IMR-90 (cell line): ENCODE data around the gene PBX4. TPM values are rescaled to one million over a fixed set of nuclear protein-coding genes. Genes with fewer than 3 reads are reported as not detected.

Source experiments
- ATAC-seq: fragments of 200-7000 bp; cut with Tn5 transposase; 2 replicates; pipeline ENCODE4 v1.9.1; 2020; ENCODE audit warnings: low read depth, mild to moderate bottlenecking, moderate library complexity
- BruUV-seq: library from RNA; stranded (reverse); fragments of 400-500 nt; replicated peaks from 2 replicates; lab custom pipeline; 2021; lab: Mats Ljungman, UMichigan
- CTCF ChIA-PET: fragments of 300-600 bp; formaldehyde crosslinking; extraction: SDS; loops from one replicate; lab custom pipeline; 2021; ENCODE audit warnings: antibody characterized with exemption; lab: Yijun Ruan, JAX
- POLR2A ChIA-PET: fragments of 300-600 bp; sonication (Branson Sonifier 250); formaldehyde crosslinking; loops from one replicate; lab custom pipeline; 2022; ENCODE audit warnings: antibody characterized with exemption; ENCODE audit not compliant: unreplicated experiment; lab: Charles Lee
- DNase-seq: peaks from one replicate; pipeline ENCODE4 v3.0.0; 2013
- H2AFZ ChIP-seq: replicated peaks from 2 replicates; pipeline ENCODE3; 2013; ENCODE audit warnings: low read length, mild to moderate bottlenecking; ENCODE audit not compliant: poor library complexity
- H2AK5ac ChIP-seq: 2 replicates; pipeline ENCODE4 v1.6.1; 2013; ENCODE audit warnings: low read depth, low read length, inconsistent platforms
- H2AK9ac ChIP-seq: replicated peaks from 2 replicates; pipeline ENCODE3; 2013; ENCODE audit warnings: mild to moderate bottlenecking, low read depth, low read length, moderate library complexity; ENCODE audit not compliant: poor library complexity
- H2BK120ac ChIP-seq: 2 replicates; pipeline ENCODE4 v1.6.1; 2013; ENCODE audit warnings: low read depth, low read length, inconsistent platforms
- H2BK15ac ChIP-seq: 3 replicates; pipeline ENCODE4 v1.6.1; 2013; ENCODE audit warnings: low read depth, low read length, inconsistent platforms
- H2BK20ac ChIP-seq: 2 replicates; pipeline ENCODE4 v1.6.1; 2013; ENCODE audit warnings: low read depth, mild to moderate bottlenecking, inconsistent platforms, low read length, moderate library complexity
- H2BK5ac ChIP-seq: 2 replicates; pipeline ENCODE4 v1.6.1; 2013; ENCODE audit warnings: mild to moderate bottlenecking, low read depth, low read length, inconsistent platforms; ENCODE audit not compliant: poor library complexity, severe bottlenecking
- H3K14ac ChIP-seq: replicated peaks from 2 replicates; pipeline ENCODE4 v1.6.1; 2013; ENCODE audit warnings: low read depth, low read length, inconsistent platforms
- H3K18ac ChIP-seq: 2 replicates; pipeline ENCODE4 v1.6.1; 2013; ENCODE audit warnings: low read depth, low read length, control low read depth
- H3K23ac ChIP-seq: 2 replicates; pipeline ENCODE4 v1.6.1; 2013; ENCODE audit warnings: low read depth, low read length, inconsistent platforms
- H3K27ac ChIP-seq: 2 replicates; pipeline ENCODE4 v1.5.1; 2013; ENCODE audit warnings: mild to moderate bottlenecking, control low read depth, low read length; ENCODE audit not compliant: insufficient read depth
- H3K27me3 ChIP-seq: 2 replicates; pipeline ENCODE4 v1.6.1; 2013; ENCODE audit warnings: low read length; ENCODE audit not compliant: control insufficient read depth, insufficient read depth
- H3K36me3 ChIP-seq: 2 replicates; pipeline ENCODE4 v1.6.1; 2013; ENCODE audit warnings: low read length, mixed read lengths; ENCODE audit not compliant: control insufficient read depth, insufficient read depth
- H3K4ac ChIP-seq: 2 replicates; pipeline ENCODE4 v1.6.1; 2013; ENCODE audit warnings: low read depth, low read length, inconsistent platforms
- H3K4me1 ChIP-seq: 2 replicates; pipeline ENCODE4 v1.6.1; 2013; ENCODE audit warnings: low read length, mixed read lengths; ENCODE audit not compliant: control insufficient read depth, insufficient read depth
- H3K4me2 ChIP-seq: 2 replicates; pipeline ENCODE4 v1.6.1; 2013; ENCODE audit warnings: low read depth, mild to moderate bottlenecking, control low read depth, low read length, moderate library complexity
- H3K4me3 ChIP-seq: 2 replicates; pipeline ENCODE4 v1.5.1; 2013; ENCODE audit warnings: low read depth, mild to moderate bottlenecking, control low read depth, low read length, moderate library complexity; ENCODE audit not compliant: insufficient read depth
- H3K56ac ChIP-seq: 2 replicates; pipeline ENCODE4 v1.6.1; 2013; ENCODE audit warnings: low read length, inconsistent platforms; ENCODE audit not compliant: insufficient read depth; ENCODE audit errors: extremely low read depth
- H3K79me1 ChIP-seq, 2 experiments: 2 replicates each; pipeline ENCODE4 v1.6.1; 2013; ENCODE audit warnings: low read length in 2 of 2, inconsistent platforms in 1 of 2, low read depth in 1 of 2
- H3K9ac ChIP-seq: 2 replicates; pipeline ENCODE4 v1.6.1; 2013; ENCODE audit warnings: low read depth, low read length, control low read depth
- H3K9me1 ChIP-seq: 2 replicates; pipeline ENCODE4 v1.6.1; 2013; ENCODE audit warnings: low read length, inconsistent platforms; ENCODE audit not compliant: insufficient read depth
- H3K9me3 ChIP-seq: 2 replicates; pipeline ENCODE4 v1.6.1; 2013; ENCODE audit warnings: low read length; ENCODE audit not compliant: control insufficient read depth, insufficient read depth
- H4K20me1 ChIP-seq: 2 replicates; pipeline ENCODE4 v1.6.1; 2013; ENCODE audit warnings: low read length, inconsistent platforms; ENCODE audit not compliant: insufficient read depth
- H4K5ac ChIP-seq: 2 replicates; pipeline ENCODE4 v1.6.1; 2013; ENCODE audit warnings: mild to moderate bottlenecking, low read depth, low read length, control low read depth
- H4K8ac ChIP-seq, 2 experiments: 2 replicates each; pipeline ENCODE4 v1.6.1; 2013; ENCODE audit warnings: low read depth in 2 of 2, low read length in 2 of 2, control low read depth in 1 of 2, inconsistent platforms in 1 of 2
- H4K91ac ChIP-seq: 2 replicates; pipeline ENCODE4 v1.6.1; 2013; ENCODE audit warnings: low read depth, low read length, inconsistent platforms; ENCODE audit not compliant: insufficient read depth
- CHD1 ChIP-seq: IDR thresholded peaks from 2 replicates; pipeline ENCODE4 v1.6.1; 2012; ENCODE audit warnings: low read depth, low read length, improper control_type of control experiment
- MAFK ChIP-seq: IDR thresholded peaks from 2 replicates; pipeline ENCODE4 v1.6.1; 2012; ENCODE audit warnings: low read depth, low read length, improper control_type of control experiment
- MAZ ChIP-seq: IDR thresholded peaks from 2 replicates; pipeline ENCODE4 v1.6.1; 2012; ENCODE audit warnings: low read depth, mild to moderate bottlenecking, low read length, improper control_type of control experiment, moderate library complexity, borderline replicate concordance
- MXI1 ChIP-seq: IDR thresholded peaks from 2 replicates; pipeline ENCODE4 v1.6.1; 2012; ENCODE audit warnings: low read depth, mild to moderate bottlenecking, low read length, moderate library complexity, borderline replicate concordance
- NFE2L2 ChIP-seq: fragments of 150-350 bp; IDR thresholded peaks from 2 replicates; pipeline ENCODE4 v1.6.1; 2016; ENCODE audit warnings: low read depth, mild to moderate bottlenecking, low read length
- POLR2A ChIP-seq: IDR thresholded peaks from 2 replicates; pipeline ENCODE4 v1.6.1; 2012; ENCODE audit warnings: mild to moderate bottlenecking, low read depth, low read length
- RFX5 ChIP-seq: IDR thresholded peaks from 2 replicates; pipeline ENCODE4 v1.8.0; 2012; ENCODE audit warnings: low read depth, mild to moderate bottlenecking, low read length, moderate library complexity
- SMC3 ChIP-seq: fragments of 150-350 bp; IDR thresholded peaks from 2 replicates; pipeline ENCODE4 v1.6.1; 2016; ENCODE audit warnings: low read depth, mild to moderate bottlenecking, antibody characterized with exemption, low read length, moderate library complexity
- WGBS, 2 experiments: methylation state at CpG; one replicate each; pipeline versions ENCODE4 v1.1.5 to v1.1.7; 2013; ENCODE audit warnings: missing lambda C conversion rate in 2 of 2; ENCODE audit not compliant: insufficient read length in 1 of 2; ENCODE audit errors: extremely low coverage in 2 of 2; 5-methylcytosine and 5-hydroxymethylcytosine counted together
- dilution Hi-C: fragments of 300-500 bp; cut with HindIII; formaldehyde crosslinking; loops from one replicate; pipeline ENCODE4 v1.14.3; 2018; ENCODE audit warnings: low sequenced_read_pairs; ENCODE audit not compliant: unreplicated experiment
- in situ Hi-C: fragments of 300-500 bp; cut with MboI; formaldehyde crosslinking; loops from 3 replicates; pipeline ENCODE4 v1.14.3; 2019; ENCODE audit warnings: low sequenced_read_pairs, inconsistent platforms, mixed read lengths
- intact Hi-C: fragments of 100-400 bp; cut with micrococcal nuclease; formaldehyde crosslinking; loops from 2 replicates; pipeline ENCODE4 v1.10.0; 2022
- polyA plus RNA-seq, 3 experiments: library from polyadenylated mRNA; depleted of rRNA; stranded (reverse); fragments of >200 nt; gene quantifications; 2 replicates each; pipeline ENCODE4 v1.2.3, GENCODE V29; 2012; ENCODE audit warnings: low replicate concordance in 1 of 3
- total RNA-seq: library from RNA; depleted of rRNA; stranded (reverse); fragments of >200 nt; gene quantifications from 2 replicates; pipeline ENCODE4 v1.2.3, GENCODE V29; 2012
- TF ChIP-seq, protein P1 (sequence below): fragments of 150-350 bp; IDR thresholded peaks from 2 replicates; pipeline ENCODE4 v1.6.1; 2016; ENCODE audit warnings: low read depth, mild to moderate bottlenecking, low read length, moderate library complexity, borderline replicate concordance

The PBX4 gene
- total and polyA plus RNA-seq, 2 of the 4 experiments (the other 2 are of a cell fraction), result 0.90 to 2.9 TPM

DNA sequence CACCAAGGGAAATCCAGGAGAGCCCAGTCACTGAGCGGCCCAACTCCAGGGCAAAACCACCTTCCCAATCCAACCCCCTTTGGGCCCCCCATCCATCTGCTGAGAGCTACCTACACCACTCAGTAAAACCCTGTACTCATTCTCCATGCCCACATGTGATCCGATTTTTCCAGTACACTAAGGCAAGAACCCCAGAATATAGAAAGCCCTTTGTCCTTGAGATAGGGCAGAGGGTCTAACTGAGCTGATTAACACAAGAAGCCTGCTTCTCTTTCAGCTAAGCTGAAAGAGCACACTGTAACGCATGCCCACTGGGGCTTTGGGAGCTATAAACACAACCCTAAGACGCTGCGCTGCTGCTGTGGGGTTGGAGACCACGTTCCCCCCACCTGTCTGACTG, 36.0 kb downstream of the PBX4 start:
- dilution Hi-C loops (no loop called here), intact Hi-C loops (no loop called here), in situ Hi-C loops (no loop called here)
- Histone ChIP-seq H3K79me1 (no peaks in the 10 kb centered on the region), H4K8ac (no peak overlapping the region), H2BK20ac (no peak overlapping the region), H3K23ac (no peak overlapping the region), H3K18ac (no peak overlapping the region), H3K4me2 (no peak overlapping the region), H2AK5ac (no peak overlapping the region), H3K4ac (no peak overlapping the region), H3K56ac (no peak overlapping the region), H3K14ac (no peak overlapping the region), H2AFZ (no peak overlapping the region), H4K5ac (no peak overlapping the region), H3K4me3 (no peak overlapping the region), H3K27ac (no peak overlapping the region), H3K9me3 (no peaks in the 10 kb centered on the region), H4K91ac (no peak overlapping the region), H2BK5ac (no peak overlapping the region), H3K27me3 (no peaks in the 10 kb centered on the region), H3K36me3 (no peaks in the 10 kb centered on the region), H4K20me1 (no peaks in the 10 kb centered on the region), H3K9me1 (no peaks in the 10 kb centered on the region), H3K4me1 (no peaks in the 10 kb centered on the region), H2BK15ac (no peak overlapping the region), H2BK120ac (no peak overlapping the region), H3K9ac (no peak overlapping the region), H2AK9ac (no peak overlapping the region)
- no peak for DNase-seq
- BruUV-seq, result no TSS peak
- ChIA-PET POLR2A (no interaction called here), CTCF (no interaction called here)
- ATAC-seq, result no peak
- TF ChIP-seq MXI1 (no peak), MAFK (no peak), NFE2L2 (no peak), CHD1 (no peak), RFX5 (no peak), POLR2A (no peak), MAZ (no peak), SMC3 (no peak)
- TF ChIP-seq, protein P1, sequence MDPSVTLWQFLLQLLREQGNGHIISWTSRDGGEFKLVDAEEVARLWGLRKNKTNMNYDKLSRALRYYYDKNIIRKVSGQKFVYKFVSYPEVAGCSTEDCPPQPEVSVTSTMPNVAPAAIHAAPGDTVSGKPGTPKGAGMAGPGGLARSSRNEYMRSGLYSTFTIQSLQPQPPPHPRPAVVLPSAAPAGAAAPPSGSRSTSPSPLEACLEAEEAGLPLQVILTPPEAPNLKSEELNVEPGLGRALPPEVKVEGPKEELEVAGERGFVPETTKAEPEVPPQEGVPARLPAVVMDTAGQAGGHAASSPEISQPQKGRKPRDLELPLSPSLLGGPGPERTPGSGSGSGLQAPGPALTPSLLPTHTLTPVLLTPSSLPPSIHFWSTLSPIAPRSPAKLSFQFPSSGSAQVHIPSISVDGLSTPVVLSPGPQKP, result no peak
- no CpG with 5 or more reads among the region's 6 CpGs for WGBS, 2 experiments
